HL-60 (cell line): ENCODE measurements around the gene IL5.

Experiments
- CTCF ChIP-seq: IDR thresholded peaks from one replicate; pipeline ENCODE4 v1.5.1; 2011; ENCODE audit warnings: low read length, control low read depth, inconsistent platforms; ENCODE audit not compliant: insufficient read depth
- REST ChIP-seq: IDR thresholded peaks from 2 replicates; pipeline ENCODE4 v1.6.1; 2012; ENCODE audit warnings: low read depth; ENCODE audit not compliant: insufficient replicate concordance

- no peak for TF ChIP-seq REST
- TF ChIP-seq CTCF: no peak
Measured at GRCh38 chr5:132586063-132586462, 42.7 kb upstream of the IL5 start.
